IMR-90 (cell line): ENCODE results near the gene FOXK1. TPM values are rescaled to one million over a fixed set of nuclear protein-coding genes. Genes with fewer than 3 reads are reported as not detected.

Source experiments
- ATAC-seq: fragments of 200-7000 bp; cut with Tn5 transposase; 2 replicates; pipeline ENCODE4 v1.9.1; 2020; ENCODE audit warnings: low read depth, mild to moderate bottlenecking, moderate library complexity
- BruUV-seq: library from RNA; stranded (reverse); fragments of 400-500 nt; replicated peaks from 2 replicates; lab custom pipeline; 2021; lab: Mats Ljungman, UMichigan
- CTCF ChIA-PET: fragments of 300-600 bp; formaldehyde crosslinking; extraction: SDS; loops from one replicate; lab custom pipeline; 2021; ENCODE audit warnings: antibody characterized with exemption; lab: Yijun Ruan, JAX
- POLR2A ChIA-PET: fragments of 300-600 bp; sonication (Branson Sonifier 250); formaldehyde crosslinking; loops from one replicate; lab custom pipeline; 2022; ENCODE audit warnings: antibody characterized with exemption; ENCODE audit not compliant: unreplicated experiment; lab: Charles Lee
- DNase-seq: peaks from one replicate; pipeline ENCODE4 v3.0.0; 2013
- H2AFZ ChIP-seq: replicated peaks from 2 replicates; pipeline ENCODE3; 2013; ENCODE audit warnings: low read length, mild to moderate bottlenecking; ENCODE audit not compliant: poor library complexity
- H2AK5ac ChIP-seq: 2 replicates; pipeline ENCODE4 v1.6.1; 2013; ENCODE audit warnings: low read depth, low read length, inconsistent platforms
- H2AK9ac ChIP-seq: replicated peaks from 2 replicates; pipeline ENCODE3; 2013; ENCODE audit warnings: mild to moderate bottlenecking, low read depth, low read length, moderate library complexity; ENCODE audit not compliant: poor library complexity
- H2BK120ac ChIP-seq: 2 replicates; pipeline ENCODE4 v1.6.1; 2013; ENCODE audit warnings: low read depth, low read length, inconsistent platforms
- H2BK15ac ChIP-seq: 3 replicates; pipeline ENCODE4 v1.6.1; 2013; ENCODE audit warnings: low read depth, low read length, inconsistent platforms
- H2BK20ac ChIP-seq: 2 replicates; pipeline ENCODE4 v1.6.1; 2013; ENCODE audit warnings: low read depth, mild to moderate bottlenecking, inconsistent platforms, low read length, moderate library complexity
- H2BK5ac ChIP-seq: 2 replicates; pipeline ENCODE4 v1.6.1; 2013; ENCODE audit warnings: mild to moderate bottlenecking, low read depth, low read length, inconsistent platforms; ENCODE audit not compliant: poor library complexity, severe bottlenecking
- H3K14ac ChIP-seq: replicated peaks from 2 replicates; pipeline ENCODE4 v1.6.1; 2013; ENCODE audit warnings: low read depth, low read length, inconsistent platforms
- H3K18ac ChIP-seq: 2 replicates; pipeline ENCODE4 v1.6.1; 2013; ENCODE audit warnings: low read depth, low read length, control low read depth
- H3K23ac ChIP-seq: 2 replicates; pipeline ENCODE4 v1.6.1; 2013; ENCODE audit warnings: low read depth, low read length, inconsistent platforms
- H3K27ac ChIP-seq: 2 replicates; pipeline ENCODE4 v1.5.1; 2013; ENCODE audit warnings: mild to moderate bottlenecking, control low read depth, low read length; ENCODE audit not compliant: insufficient read depth
- H3K27me3 ChIP-seq: 2 replicates; pipeline ENCODE4 v1.6.1; 2013; ENCODE audit warnings: low read length; ENCODE audit not compliant: control insufficient read depth, insufficient read depth
- H3K36me3 ChIP-seq: 2 replicates; pipeline ENCODE4 v1.6.1; 2013; ENCODE audit warnings: low read length, mixed read lengths; ENCODE audit not compliant: control insufficient read depth, insufficient read depth
- H3K4ac ChIP-seq: 2 replicates; pipeline ENCODE4 v1.6.1; 2013; ENCODE audit warnings: low read depth, low read length, inconsistent platforms
- H3K4me1 ChIP-seq: 2 replicates; pipeline ENCODE4 v1.6.1; 2013; ENCODE audit warnings: low read length, mixed read lengths; ENCODE audit not compliant: control insufficient read depth, insufficient read depth
- H3K4me2 ChIP-seq: 2 replicates; pipeline ENCODE4 v1.6.1; 2013; ENCODE audit warnings: low read depth, mild to moderate bottlenecking, control low read depth, low read length, moderate library complexity
- H3K4me3 ChIP-seq: 2 replicates; pipeline ENCODE4 v1.5.1; 2013; ENCODE audit warnings: low read depth, mild to moderate bottlenecking, control low read depth, low read length, moderate library complexity; ENCODE audit not compliant: insufficient read depth
- H3K56ac ChIP-seq: 2 replicates; pipeline ENCODE4 v1.6.1; 2013; ENCODE audit warnings: low read length, inconsistent platforms; ENCODE audit not compliant: insufficient read depth; ENCODE audit errors: extremely low read depth
- H3K79me1 ChIP-seq, 2 experiments: 2 replicates each; pipeline ENCODE4 v1.6.1; 2013; ENCODE audit warnings: low read length in 2 of 2, inconsistent platforms in 1 of 2, low read depth in 1 of 2
- H3K9ac ChIP-seq: 2 replicates; pipeline ENCODE4 v1.6.1; 2013; ENCODE audit warnings: low read depth, low read length, control low read depth
- H3K9me1 ChIP-seq: 2 replicates; pipeline ENCODE4 v1.6.1; 2013; ENCODE audit warnings: low read length, inconsistent platforms; ENCODE audit not compliant: insufficient read depth
- H3K9me3 ChIP-seq: 2 replicates; pipeline ENCODE4 v1.6.1; 2013; ENCODE audit warnings: low read length; ENCODE audit not compliant: control insufficient read depth, insufficient read depth
- H4K20me1 ChIP-seq: 2 replicates; pipeline ENCODE4 v1.6.1; 2013; ENCODE audit warnings: low read length, inconsistent platforms; ENCODE audit not compliant: insufficient read depth
- H4K5ac ChIP-seq: 2 replicates; pipeline ENCODE4 v1.6.1; 2013; ENCODE audit warnings: mild to moderate bottlenecking, low read depth, low read length, control low read depth
- H4K8ac ChIP-seq, 2 experiments: 2 replicates each; pipeline ENCODE4 v1.6.1; 2013; ENCODE audit warnings: low read depth in 2 of 2, low read length in 2 of 2, control low read depth in 1 of 2, inconsistent platforms in 1 of 2
- H4K91ac ChIP-seq: 2 replicates; pipeline ENCODE4 v1.6.1; 2013; ENCODE audit warnings: low read depth, low read length, inconsistent platforms; ENCODE audit not compliant: insufficient read depth
- MAFK ChIP-seq: IDR thresholded peaks from 2 replicates; pipeline ENCODE4 v1.6.1; 2012; ENCODE audit warnings: low read depth, low read length, improper control_type of control experiment
- RCOR1 ChIP-seq: IDR thresholded peaks from 2 replicates; pipeline ENCODE4 v1.6.1; 2012; ENCODE audit warnings: mild to moderate bottlenecking, low read length, improper control_type of control experiment; ENCODE audit not compliant: insufficient replicate concordance
- RFX5 ChIP-seq: IDR thresholded peaks from 2 replicates; pipeline ENCODE4 v1.8.0; 2012; ENCODE audit warnings: low read depth, mild to moderate bottlenecking, low read length, moderate library complexity
- WGBS, 2 experiments: methylation state at CpG; one replicate each; pipeline versions ENCODE4 v1.1.5 to v1.1.7; 2013; ENCODE audit warnings: missing lambda C conversion rate in 2 of 2; ENCODE audit not compliant: insufficient read length in 1 of 2; ENCODE audit errors: extremely low coverage in 2 of 2; 5-methylcytosine and 5-hydroxymethylcytosine counted together
- dilution Hi-C: fragments of 300-500 bp; cut with HindIII; formaldehyde crosslinking; loops from one replicate; pipeline ENCODE4 v1.14.3; 2018; ENCODE audit warnings: low sequenced_read_pairs; ENCODE audit not compliant: unreplicated experiment
- in situ Hi-C: fragments of 300-500 bp; cut with MboI; formaldehyde crosslinking; loops from 3 replicates; pipeline ENCODE4 v1.14.3; 2019; ENCODE audit warnings: low sequenced_read_pairs, inconsistent platforms, mixed read lengths
- intact Hi-C: fragments of 100-400 bp; cut with micrococcal nuclease; formaldehyde crosslinking; loops from 2 replicates; pipeline ENCODE4 v1.10.0; 2022
- polyA plus RNA-seq, 3 experiments: library from polyadenylated mRNA; depleted of rRNA; stranded (reverse); fragments of >200 nt; gene quantifications; 2 replicates each; pipeline ENCODE4 v1.2.3, GENCODE V29; 2012; ENCODE audit warnings: low replicate concordance in 1 of 3
- total RNA-seq: library from RNA; depleted of rRNA; stranded (reverse); fragments of >200 nt; gene quantifications from 2 replicates; pipeline ENCODE4 v1.2.3, GENCODE V29; 2012
- TF ChIP-seq, protein P1 (sequence below): fragments of 150-350 bp; IDR thresholded peaks from 2 replicates; pipeline ENCODE4 v1.6.1; 2017; ENCODE audit warnings: mild to moderate bottlenecking, antibody characterized with exemption, low read length, low read depth

Gene FOXK1
- total and polyA plus RNA-seq, 2 of the 4 experiments (the other 2 are of a cell fraction), result 4.3 to 8.8 TPM

DNA sequence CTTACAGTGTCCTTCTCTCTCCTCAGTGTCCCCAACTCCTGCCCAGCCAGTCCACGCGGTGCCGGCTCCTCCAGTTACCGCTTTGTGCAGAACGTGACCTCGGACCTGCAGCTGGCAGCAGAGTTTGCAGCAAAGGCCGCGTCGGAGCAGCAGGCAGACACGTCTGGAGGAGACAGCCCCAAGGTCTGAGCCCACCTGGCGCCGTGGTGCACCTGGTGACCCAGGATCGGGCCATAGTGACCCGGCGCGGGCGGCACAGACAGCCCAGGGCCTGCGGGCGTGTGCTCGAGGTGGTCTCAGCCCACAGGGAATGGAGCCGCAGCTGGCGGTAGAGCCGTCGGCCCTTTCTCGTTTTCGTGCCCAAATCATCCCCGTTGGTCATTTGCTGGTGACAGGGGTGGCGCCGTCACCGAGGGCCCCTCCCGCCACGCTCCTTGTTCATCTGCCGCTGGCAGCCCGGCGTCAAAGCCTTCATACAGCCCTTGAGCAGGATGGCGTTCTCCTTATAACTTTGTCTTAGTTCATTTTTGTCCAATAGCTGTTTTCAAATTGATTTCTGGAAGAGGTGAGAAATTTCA lies 72.4 kb downstream of the FOXK1 start:
- Histone ChIP-seq H2AFZ (no peak overlapping the region), H2BK5ac (no peak overlapping the region), H3K14ac (no peak overlapping the region), H3K27ac (no peak overlapping the region), H4K20me1 (peaks cover 17% of the 10 kb centered on the region; the same call in 1 of the 2 replicates), H2AK5ac (no peak overlapping the region), H3K4me1 (no peaks in the 10 kb centered on the region), H3K4me3 (no peak overlapping the region), H3K4me2 (no peak overlapping the region), H2BK15ac (no peak overlapping the region), H3K79me1 (peaks cover 9 to 35% of the 10 kb centered on the region in 2 experiments), H4K91ac (no peak overlapping the region), H3K4ac (no peak overlapping the region), H2BK20ac (no peak overlapping the region), H3K18ac (no peak overlapping the region), H2BK120ac (no peak overlapping the region), H3K23ac (no peak overlapping the region), H3K27me3 (no peaks in the 10 kb centered on the region), H3K56ac (no peak overlapping the region), H2AK9ac (no peak overlapping the region), H3K9me3 (no peaks in the 10 kb centered on the region), H4K5ac (no peak overlapping the region), H3K9me1 (no peaks in the 10 kb centered on the region), H4K8ac (no peak overlapping the region), H3K9ac (no peak overlapping the region), H3K36me3 (peaks cover 66% of the 10 kb centered on the region)
- POLR2A ChIA-PET, result no interaction called here
- CTCF ChIA-PET, result no interaction called here
- no peak for DNase-seq
- WGBS, 2 experiments, result 90% methylated on average over 10 of the region's 36 CpGs; no CpG with 5 or more reads in 1 of the 2 experiments
- intact Hi-C loops, result no loop called here
- dilution Hi-C loops, result no loop called here
- TF ChIP-seq MAFK (no peak), RCOR1 (no peak), RFX5 (no peak)
- TF ChIP-seq, protein P1, sequence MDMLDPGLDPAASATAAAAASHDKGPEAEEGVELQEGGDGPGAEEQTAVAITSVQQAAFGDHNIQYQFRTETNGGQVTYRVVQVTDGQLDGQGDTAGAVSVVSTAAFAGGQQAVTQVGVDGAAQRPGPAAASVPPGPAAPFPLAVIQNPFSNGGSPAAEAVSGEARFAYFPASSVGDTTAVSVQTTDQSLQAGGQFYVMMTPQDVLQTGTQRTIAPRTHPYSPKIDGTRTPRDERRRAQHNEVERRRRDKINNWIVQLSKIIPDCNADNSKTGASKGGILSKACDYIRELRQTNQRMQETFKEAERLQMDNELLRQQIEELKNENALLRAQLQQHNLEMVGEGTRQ, result no peak
- BruUV-seq, result no TSS peak
- no peak for ATAC-seq
- in situ Hi-C loops, result loop anchor here (25.0 kb wide), 1 partner anchor 1892 kb away; no protein-coding TSS in a partner anchor
